ENCODE measurements around the gene TRPM3.

Gene TRPM3

GRCh38 chr9:70933321-70933720, 188.1 kb downstream of the TRPM3 start:
- Histone ChIP-seq H3K4me3 (replicated peaks; ENCODE audit: insufficient read depth, low read length) (no peak overlapping the region), H3K27ac (replicated peaks) (no peak overlapping the region), H3K27me3 (ENCODE audit: insufficient read depth, poor library complexity, severe bottlenecking) (no peaks in the 10 kb centered on the region)
- DNase-seq (ENCODE audit: low read depth in 1 of 2, low spot score in 1 of 2), result no peak
- TF ChIP-seq GABPA (IDR thresholded peaks at IDR 0.05; ENCODE audit: low read depth) (no peak), REST (IDR thresholded peaks at IDR 0.05; ENCODE audit: insufficient replicate concordance, low read depth) (no peak), POLR2AphosphoS5 (IDR thresholded peaks at IDR 0.05; ENCODE audit: low read depth) (no peak), SPI1 (IDR thresholded peaks at IDR 0.05; ENCODE audit: borderline replicate concordance, low read depth) (no peak), CTCF (IDR thresholded peaks at IDR 0.05; ENCODE audit: insufficient read depth, low read length) (no peak)

- H3K4me3 ChIP-seq (replicated peaks; ENCODE audit: insufficient read depth, low read length), result no peak overlapping the region
- TF ChIP-seq POLR2AphosphoS5 (IDR thresholded peaks at IDR 0.05; ENCODE audit: low read depth) (no peak), SPI1 (IDR thresholded peaks at IDR 0.05; ENCODE audit: borderline replicate concordance, low read depth) (no peak), GABPA (IDR thresholded peaks at IDR 0.05; ENCODE audit: low read depth) (no peak), REST (IDR thresholded peaks at IDR 0.05; ENCODE audit: insufficient replicate concordance, low read depth) (no peak), CTCF (IDR thresholded peaks at IDR 0.05; ENCODE audit: insufficient read depth, low read length) (no peak)
- no peak overlapping the region for H3K27ac ChIP-seq (replicated peaks)
- DNase-seq (ENCODE audit: low read depth in 1 of 2, low spot score in 1 of 2), result no peak
- H3K27me3 ChIP-seq (ENCODE audit: insufficient read depth, poor library complexity, severe bottlenecking), result no peaks in the 10 kb centered on the region
Observed at GRCh38 chr9:70932097-70932496, 189.3 kb downstream of the TRPM3 start.

GRCh38 chr9:70927530-70927929, 193.9 kb downstream of the TRPM3 start:
- TF ChIP-seq POLR2AphosphoS5 (IDR thresholded peaks at IDR 0.05; ENCODE audit: low read depth) (no peak), REST (IDR thresholded peaks at IDR 0.05; ENCODE audit: insufficient replicate concordance, low read depth) (no peak), GABPA (IDR thresholded peaks at IDR 0.05; ENCODE audit: low read depth) (no peak), SPI1 (IDR thresholded peaks at IDR 0.05; ENCODE audit: borderline replicate concordance, low read depth) (no peak), CTCF (IDR thresholded peaks at IDR 0.05; ENCODE audit: insufficient read depth, low read length) (no peak)

More at GRCh38 chr9:70927530-70927929, 193.9 kb downstream of the TRPM3 start:
- Histone ChIP-seq H3K4me3 (replicated peaks; ENCODE audit: insufficient read depth, low read length) (no peak overlapping the region), H3K27ac (replicated peaks) (no peak overlapping the region), H3K27me3 (ENCODE audit: insufficient read depth, poor library complexity, severe bottlenecking) (no peaks in the 10 kb centered on the region)
- DNase-seq (ENCODE audit: low read depth in 1 of 2, low spot score in 1 of 2), result no peak
